WTC11 (cell line): ENCODE results near the gene FTH1. TPM values are rescaled to one million over a fixed set of nuclear protein-coding genes. Genes with fewer than 3 reads are reported as not detected.
"Not testable (repeated sequence)": the region's sequence is repeated elsewhere in the genome, so short reads cannot be mapped to it uniquely, and the experiment has no call there.

Experiments used
- ATAC-seq: fragments of 200-7000 bp; cut with Tn5 transposase; 2 replicates; pipeline ENCODE4 v1.10.0; 2021; ENCODE audit warnings: mild to moderate bottlenecking, moderate library complexity
- CTCF ChIA-PET: fragments of 300-600 bp; sonication (Branson Sonifier 250); formaldehyde crosslinking; loops from one replicate; lab custom pipeline; 2021; ENCODE audit warnings: antibody characterized with exemption; lab: Charles Lee
- POLR2A ChIA-PET: fragments of 350-600 bp; sonication (Branson Sonifier 250); formaldehyde crosslinking; loops from one replicate; lab custom pipeline; 2021; ENCODE audit warnings: antibody characterized with exemption; lab: Charles Lee
- DNase-seq: peaks from one replicate; pipeline ENCODE4 v3.0.0; 2021; ENCODE audit warnings: low spot score
- H3K27ac Mint-ChIP-seq: 2 replicates; pipeline ENCODE4 v1.8.0; 2021; ENCODE audit warnings: mixed read lengths
- H3K27me3 Mint-ChIP-seq: 2 replicates; pipeline ENCODE4 v1.8.0; 2021; ENCODE audit warnings: low read depth, mild to moderate bottlenecking, moderate library complexity, mixed read lengths
- H3K36me3 Mint-ChIP-seq: 2 replicates; pipeline ENCODE4 v1.8.0; 2021; ENCODE audit warnings: mixed read lengths
- H3K4me1 Mint-ChIP-seq: 2 replicates; pipeline ENCODE4 v1.8.0; 2022; ENCODE audit warnings: mixed read lengths
- H3K4me3 Mint-ChIP-seq: 2 replicates; pipeline ENCODE4 v1.8.0; 2021; ENCODE audit warnings: mild to moderate bottlenecking, moderate library complexity, mixed read lengths
- H3K9me3 Mint-ChIP-seq: 2 replicates; pipeline ENCODE4 v1.8.0; 2021; ENCODE audit warnings: mixed read lengths
- ESRRA ChIP-seq: sonication (generic); formaldehyde crosslinking; IDR thresholded peaks from 2 replicates; pipeline ENCODE4 v1.8.1; 2022; ENCODE audit warnings: mild to moderate bottlenecking, missing genetic modification reagents, borderline replicate concordance
- ETV6 ChIP-seq: sonication (generic); formaldehyde crosslinking; IDR thresholded peaks from 2 replicates; pipeline ENCODE4 v1.8.1; 2022; ENCODE audit warnings: mild to moderate bottlenecking, missing genetic modification reagents
- FOXP1 ChIP-seq: sonication (generic); formaldehyde crosslinking; IDR thresholded peaks from 2 replicates; pipeline ENCODE4 v1.8.0; 2022; ENCODE audit warnings: missing genetic modification reagents, mild to moderate bottlenecking, moderate library complexity, borderline replicate concordance
- HMGXB4 ChIP-seq: sonication (generic); formaldehyde crosslinking; IDR thresholded peaks from 2 replicates; pipeline ENCODE4 v1.8.1; 2023; ENCODE audit warnings: mild to moderate bottlenecking, moderate library complexity, missing genetic modification reagents
- JAZF1 ChIP-seq: fragments of 250-450 bp; sonication (Bioruptor Pico); IDR thresholded peaks from 2 replicates; pipeline ENCODE4 v1.9.0; 2021; ENCODE audit warnings: moderate library complexity, mild to moderate bottlenecking, inconsistent platforms
- MXD4 ChIP-seq: fragments of 250-450 bp; sonication (Bioruptor Pico); IDR thresholded peaks from 2 replicates; pipeline ENCODE4 v1.8.0; 2021; ENCODE audit warnings: mild to moderate bottlenecking, moderate library complexity, borderline replicate concordance
- MYBL2 ChIP-seq: sonication (generic); formaldehyde crosslinking; IDR thresholded peaks from 2 replicates; pipeline ENCODE4 v1.8.1; 2023; ENCODE audit warnings: mild to moderate bottlenecking, moderate library complexity, missing genetic modification reagents
- NR3C1 ChIP-seq: sonication (generic); formaldehyde crosslinking; conservative IDR thresholded peaks from 2 replicates; pipeline ENCODE4 v1.8.1; 2023; ENCODE audit warnings: low read depth, mild to moderate bottlenecking, missing genetic modification reagents
- RELA ChIP-seq: sonication (generic); formaldehyde crosslinking; IDR thresholded peaks from 2 replicates; pipeline ENCODE4 v1.8.1; 2022; ENCODE audit warnings: missing genetic modification reagents, mild to moderate bottlenecking, borderline replicate concordance
- ZNF121 ChIP-seq: sonication (generic); formaldehyde crosslinking; IDR thresholded peaks from 2 replicates; pipeline ENCODE4 v1.8.0; 2023; ENCODE audit warnings: missing genetic modification reagents
- ZNF263 ChIP-seq: sonication (generic); formaldehyde crosslinking; IDR thresholded peaks from 2 replicates; pipeline ENCODE4 v1.8.1; 2022; ENCODE audit warnings: low read depth, mild to moderate bottlenecking, moderate library complexity, missing genetic modification reagents
- ZNF317 ChIP-seq: sonication (generic); formaldehyde crosslinking; IDR thresholded peaks from 2 replicates; pipeline ENCODE4 v1.8.1; 2023; ENCODE audit warnings: low read depth, mild to moderate bottlenecking, moderate library complexity, missing genetic modification reagents, borderline replicate concordance
- ZNF423 ChIP-seq: fragments of 250-450 bp; sonication (Bioruptor Pico); IDR thresholded peaks from 2 replicates; pipeline ENCODE4 v2.1.2; 2022; ENCODE audit warnings: mild to moderate bottlenecking, moderate library complexity
- total RNA-seq: library from RNA; stranded (reverse); gene quantifications from 3 replicates; pipeline ENCODE4 v1.2.3, GENCODE V29; 2021
- TF ChIP-seq, protein P1 (sequence below): fragments of 250-450 bp; sonication (Bioruptor Pico); IDR thresholded peaks from 2 replicates; pipeline ENCODE4 v2.1.2; 2022; ENCODE audit warnings: mild to moderate bottlenecking, moderate library complexity
- TF ChIP-seq, protein P2 (sequence below): fragments of 250-450 bp; sonication (Bioruptor Pico); IDR thresholded peaks from 2 replicates; pipeline ENCODE4 v1.9.0; 2021; ENCODE audit warnings: mild to moderate bottlenecking
- TF ChIP-seq, protein P3 (sequence below): sonication (generic); formaldehyde crosslinking; IDR thresholded peaks from 2 replicates; pipeline ENCODE4 v1.8.0; 2022; ENCODE audit warnings: mild to moderate bottlenecking, missing genetic modification reagents
- TF ChIP-seq, protein P4 (sequence below): fragments of 200-600 bp; IDR thresholded peaks from 2 replicates; pipeline ENCODE4 v1.8.0; 2022; ENCODE audit warnings: antibody characterized with exemption

Gene FTH1
- total RNA-seq, 1 experiment from 2014 or later, result 1,108 TPM

DNA sequence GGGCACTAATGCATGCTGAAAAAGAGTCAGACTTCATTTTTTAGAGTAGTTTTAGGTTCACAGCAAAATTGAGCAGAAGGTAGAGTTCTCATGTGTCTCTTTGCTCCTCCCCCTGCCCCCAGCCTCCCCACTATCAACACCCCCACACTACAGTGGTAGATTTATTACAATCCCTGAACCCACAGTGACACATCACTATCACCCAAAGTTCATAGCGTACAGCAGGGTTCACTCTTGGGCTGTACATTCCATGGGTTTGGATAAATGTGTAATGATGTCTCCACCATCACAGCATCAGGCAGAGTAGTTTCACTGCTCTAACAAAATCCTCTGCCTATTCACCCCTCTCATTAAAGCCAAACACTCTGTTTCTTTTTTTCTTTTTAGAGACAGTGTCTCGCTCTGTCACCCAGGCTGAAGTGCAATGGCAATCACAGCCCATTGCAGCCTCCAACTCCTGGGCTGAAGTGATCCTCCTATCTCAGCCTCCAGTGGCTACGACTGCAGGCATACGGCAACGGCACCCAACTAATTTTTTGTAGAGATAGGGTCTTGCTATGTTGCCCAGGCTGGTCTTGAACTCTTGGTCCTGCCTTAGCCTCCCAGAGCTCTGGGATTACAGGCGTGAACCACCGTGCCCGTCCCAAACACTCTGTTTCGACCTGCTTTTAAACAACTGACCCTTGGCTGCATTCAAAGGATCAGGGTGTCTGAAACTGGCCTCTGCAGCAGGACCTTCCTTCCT lies 13.2 kb downstream of the FTH1 start:
- no peak for DNase-seq
- H3K9me3 Mint-ChIP-seq, result no peaks in the 10 kb centered on the region
- peak overlapping the region; percentile 56 for H3K4me3 Mint-ChIP-seq
- no peak overlapping the region for H3K27ac Mint-ChIP-seq
- H3K4me1 Mint-ChIP-seq, result peaks cover 11% of the 10 kb centered on the region
- POLR2A ChIA-PET, result interaction anchor here (0.6 to 1.5 kb wide), 7 partner anchors 10 to 125 kb away, joined by 3 to 10 read pairs (median 4); partner anchors contain the start of gene FTH1
- TF ChIP-seq ZNF317 (CRISPR knock-in tag) (no peak), ZNF121 (CRISPR knock-in tag) (peak; percentile 95)
- H3K27me3 Mint-ChIP-seq, result peaks cover 26% of the 10 kb centered on the region
- CTCF ChIA-PET, result interaction anchor here (0.6 to 10.3 kb wide), 19 partner anchors 8 to 1985 kb away, joined by 3 to 152 read pairs (median 6); partner anchors contain the start of gene FTH1
- ATAC-seq, result no peak
- no peaks in the 10 kb centered on the region for H3K36me3 Mint-ChIP-seq

GRCh38 chr11:61953632-61954031 lies 13.8 kb downstream of the FTH1 start:
- H3K4me3 Mint-ChIP-seq, H3K36me3 Mint-ChIP-seq, H3K9me3 Mint-ChIP-seq, DNase-seq, ATAC-seq, H3K27ac Mint-ChIP-seq, POLR2A ChIA-PET: not testable (repeated sequence)
- Mint-ChIP-seq H3K4me1 (peaks cover 12% of the 10 kb centered on the region), H3K27me3 (peaks cover 26% of the 10 kb centered on the region)
- CTCF ChIA-PET, result interaction anchor here (1.1 to 10.3 kb wide), 4 partner anchors 14 to 154 kb away, joined by 3 to 685 read pairs (median 134); no protein-coding TSS in a partner anchor

- Mint-ChIP-seq H3K27me3 (peaks cover 26% of the 10 kb centered on the region), H3K27ac (no peak overlapping the region), H3K36me3 (no peaks in the 10 kb centered on the region), H3K9me3 (no peaks in the 10 kb centered on the region), H3K4me1 (peaks cover 12% of the 10 kb centered on the region), H3K4me3 (no peak overlapping the region)
- DNase-seq (no peak), ATAC-seq (no peak)
- ChIA-PET CTCF (interaction anchor here (1.1 to 10.3 kb wide), 4 partner anchors 15 to 155 kb away, joined by 3 to 685 read pairs (median 134); no protein-coding TSS in a partner anchor), POLR2A (no interaction called here)
- TF ChIP-seq HMGXB4 (no peak), ETV6 (no peak), FOXP1 (CRISPR knock-in tag) (no peak), MYBL2 (CRISPR knock-in tag) (no peak), ESRRA (no peak), ZNF121 (CRISPR knock-in tag) (no peak), NR3C1 (CRISPR knock-in tag) (no peak), JAZF1 (CRISPR knock-in tag) (no peak), ZNF263 (CRISPR knock-in tag) (no peak), MXD4 (CRISPR knock-in tag) (no peak), ZNF423 (CRISPR knock-in tag) (no peak), RELA (no peak)
- TF ChIP-seq, protein P1, sequence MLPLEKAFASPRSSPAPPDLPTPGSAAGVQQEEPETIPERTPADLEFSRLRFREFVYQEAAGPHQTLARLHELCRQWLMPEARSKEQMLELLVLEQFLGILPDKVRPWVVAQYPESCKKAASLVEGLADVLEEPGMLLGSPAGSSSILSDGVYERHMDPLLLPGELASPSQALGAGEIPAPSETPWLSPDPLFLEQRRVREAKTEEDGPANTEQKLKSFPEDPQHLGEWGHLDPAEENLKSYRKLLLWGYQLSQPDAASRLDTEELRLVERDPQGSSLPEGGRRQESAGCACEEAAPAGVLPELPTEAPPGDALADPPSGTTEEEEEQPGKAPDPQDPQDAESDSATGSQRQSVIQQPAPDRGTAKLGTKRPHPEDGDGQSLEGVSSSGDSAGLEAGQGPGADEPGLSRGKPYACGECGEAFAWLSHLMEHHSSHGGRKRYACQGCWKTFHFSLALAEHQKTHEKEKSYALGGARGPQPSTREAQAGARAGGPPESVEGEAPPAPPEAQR (CRISPR knock-in tag), result no peak
- TF ChIP-seq, protein P2, sequence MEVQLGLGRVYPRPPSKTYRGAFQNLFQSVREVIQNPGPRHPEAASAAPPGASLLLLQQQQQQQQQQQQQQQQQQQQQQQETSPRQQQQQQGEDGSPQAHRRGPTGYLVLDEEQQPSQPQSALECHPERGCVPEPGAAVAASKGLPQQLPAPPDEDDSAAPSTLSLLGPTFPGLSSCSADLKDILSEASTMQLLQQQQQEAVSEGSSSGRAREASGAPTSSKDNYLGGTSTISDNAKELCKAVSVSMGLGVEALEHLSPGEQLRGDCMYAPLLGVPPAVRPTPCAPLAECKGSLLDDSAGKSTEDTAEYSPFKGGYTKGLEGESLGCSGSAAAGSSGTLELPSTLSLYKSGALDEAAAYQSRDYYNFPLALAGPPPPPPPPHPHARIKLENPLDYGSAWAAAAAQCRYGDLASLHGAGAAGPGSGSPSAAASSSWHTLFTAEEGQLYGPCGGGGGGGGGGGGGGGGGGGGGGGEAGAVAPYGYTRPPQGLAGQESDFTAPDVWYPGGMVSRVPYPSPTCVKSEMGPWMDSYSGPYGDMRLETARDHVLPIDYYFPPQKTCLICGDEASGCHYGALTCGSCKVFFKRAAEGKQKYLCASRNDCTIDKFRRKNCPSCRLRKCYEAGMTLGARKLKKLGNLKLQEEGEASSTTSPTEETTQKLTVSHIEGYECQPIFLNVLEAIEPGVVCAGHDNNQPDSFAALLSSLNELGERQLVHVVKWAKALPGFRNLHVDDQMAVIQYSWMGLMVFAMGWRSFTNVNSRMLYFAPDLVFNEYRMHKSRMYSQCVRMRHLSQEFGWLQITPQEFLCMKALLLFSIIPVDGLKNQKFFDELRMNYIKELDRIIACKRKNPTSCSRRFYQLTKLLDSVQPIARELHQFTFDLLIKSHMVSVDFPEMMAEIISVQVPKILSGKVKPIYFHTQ (CRISPR knock-in tag), result no peak
- TF ChIP-seq, protein P3, sequence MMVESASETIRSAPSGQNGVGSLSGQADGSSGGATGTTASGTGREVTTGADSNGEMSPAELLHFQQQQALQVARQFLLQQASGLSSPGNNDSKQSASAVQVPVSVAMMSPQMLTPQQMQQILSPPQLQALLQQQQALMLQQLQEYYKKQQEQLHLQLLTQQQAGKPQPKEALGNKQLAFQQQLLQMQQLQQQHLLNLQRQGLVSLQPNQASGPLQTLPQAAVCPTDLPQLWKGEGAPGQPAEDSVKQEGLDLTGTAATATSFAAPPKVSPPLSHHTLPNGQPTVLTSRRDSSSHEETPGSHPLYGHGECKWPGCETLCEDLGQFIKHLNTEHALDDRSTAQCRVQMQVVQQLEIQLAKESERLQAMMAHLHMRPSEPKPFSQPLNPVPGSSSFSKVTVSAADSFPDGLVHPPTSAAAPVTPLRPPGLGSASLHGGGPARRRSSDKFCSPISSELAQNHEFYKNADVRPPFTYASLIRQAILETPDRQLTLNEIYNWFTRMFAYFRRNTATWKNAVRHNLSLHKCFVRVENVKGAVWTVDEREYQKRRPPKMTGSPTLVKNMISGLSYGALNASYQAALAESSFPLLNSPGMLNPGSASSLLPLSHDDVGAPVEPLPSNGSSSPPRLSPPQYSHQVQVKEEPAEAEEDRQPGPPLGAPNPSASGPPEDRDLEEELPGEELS (CRISPR knock-in tag), result no peak
- TF ChIP-seq, protein P4, sequence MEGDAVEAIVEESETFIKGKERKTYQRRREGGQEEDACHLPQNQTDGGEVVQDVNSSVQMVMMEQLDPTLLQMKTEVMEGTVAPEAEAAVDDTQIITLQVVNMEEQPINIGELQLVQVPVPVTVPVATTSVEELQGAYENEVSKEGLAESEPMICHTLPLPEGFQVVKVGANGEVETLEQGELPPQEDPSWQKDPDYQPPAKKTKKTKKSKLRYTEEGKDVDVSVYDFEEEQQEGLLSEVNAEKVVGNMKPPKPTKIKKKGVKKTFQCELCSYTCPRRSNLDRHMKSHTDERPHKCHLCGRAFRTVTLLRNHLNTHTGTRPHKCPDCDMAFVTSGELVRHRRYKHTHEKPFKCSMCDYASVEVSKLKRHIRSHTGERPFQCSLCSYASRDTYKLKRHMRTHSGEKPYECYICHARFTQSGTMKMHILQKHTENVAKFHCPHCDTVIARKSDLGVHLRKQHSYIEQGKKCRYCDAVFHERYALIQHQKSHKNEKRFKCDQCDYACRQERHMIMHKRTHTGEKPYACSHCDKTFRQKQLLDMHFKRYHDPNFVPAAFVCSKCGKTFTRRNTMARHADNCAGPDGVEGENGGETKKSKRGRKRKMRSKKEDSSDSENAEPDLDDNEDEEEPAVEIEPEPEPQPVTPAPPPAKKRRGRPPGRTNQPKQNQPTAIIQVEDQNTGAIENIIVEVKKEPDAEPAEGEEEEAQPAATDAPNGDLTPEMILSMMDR, result no peak
Measured at GRCh38 chr11:61952882-61953281, 14.6 kb downstream of the FTH1 start.
